VCaP (cell line): ENCODE data around the gene OR7C2.

Experiments used
- H3K27ac ChIP-seq: fragments of 450-650 bp; 2 replicates; pipeline ENCODE4 v1.5.1; 2017
- TF ChIP-seq, protein P1 (sequence below): fragments of 450-650 bp; conservative IDR thresholded peaks from 2 replicates; pipeline ENCODE4 v1.5.1; 2017; ENCODE audit warnings: mild to moderate bottlenecking, moderate library complexity

Gene OR7C2

GRCh38 chr19:14961956-14962685 is 20.8 kb downstream of the OR7C2 start:
- H3K27ac ChIP-seq, result no peak overlapping the region
- TF ChIP-seq, protein P1, sequence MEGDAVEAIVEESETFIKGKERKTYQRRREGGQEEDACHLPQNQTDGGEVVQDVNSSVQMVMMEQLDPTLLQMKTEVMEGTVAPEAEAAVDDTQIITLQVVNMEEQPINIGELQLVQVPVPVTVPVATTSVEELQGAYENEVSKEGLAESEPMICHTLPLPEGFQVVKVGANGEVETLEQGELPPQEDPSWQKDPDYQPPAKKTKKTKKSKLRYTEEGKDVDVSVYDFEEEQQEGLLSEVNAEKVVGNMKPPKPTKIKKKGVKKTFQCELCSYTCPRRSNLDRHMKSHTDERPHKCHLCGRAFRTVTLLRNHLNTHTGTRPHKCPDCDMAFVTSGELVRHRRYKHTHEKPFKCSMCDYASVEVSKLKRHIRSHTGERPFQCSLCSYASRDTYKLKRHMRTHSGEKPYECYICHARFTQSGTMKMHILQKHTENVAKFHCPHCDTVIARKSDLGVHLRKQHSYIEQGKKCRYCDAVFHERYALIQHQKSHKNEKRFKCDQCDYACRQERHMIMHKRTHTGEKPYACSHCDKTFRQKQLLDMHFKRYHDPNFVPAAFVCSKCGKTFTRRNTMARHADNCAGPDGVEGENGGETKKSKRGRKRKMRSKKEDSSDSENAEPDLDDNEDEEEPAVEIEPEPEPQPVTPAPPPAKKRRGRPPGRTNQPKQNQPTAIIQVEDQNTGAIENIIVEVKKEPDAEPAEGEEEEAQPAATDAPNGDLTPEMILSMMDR, result no peak

- TF ChIP-seq, protein P1, result no peak
- no peak overlapping the region for H3K27ac ChIP-seq
These were observed 27.0 kb downstream of the OR7C2 start for GRCh38 chr19:14968247-14968646.

- H3K27ac ChIP-seq, result no peak overlapping the region
- TF ChIP-seq, protein P1, result no peak
These were observed 30.2 kb downstream of the OR7C2 start for GRCh38 chr19:14971474-14971873.

DNA sequence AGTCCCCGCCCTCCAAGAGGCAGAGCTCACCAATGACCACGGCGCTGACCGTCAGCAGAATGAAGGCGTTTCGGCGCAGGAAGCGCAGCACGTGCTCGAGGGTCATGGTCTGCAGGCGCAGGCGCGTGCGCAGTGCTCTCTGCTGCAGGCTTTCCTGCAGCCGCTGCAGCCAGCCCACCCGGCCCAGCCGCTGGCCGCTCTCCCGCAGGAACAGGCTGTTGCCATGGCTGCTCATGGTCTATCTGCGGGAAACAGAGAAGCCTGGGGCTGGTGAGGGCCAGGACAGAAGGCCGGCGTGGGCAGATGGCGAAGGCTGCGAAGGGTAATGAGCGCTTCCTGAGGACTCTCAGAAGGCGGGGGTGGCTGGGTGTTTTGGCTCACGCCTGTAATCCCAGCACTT is 31.4 kb downstream of the OR7C2 start:
- no peak overlapping the region for H3K27ac ChIP-seq
- TF ChIP-seq, protein P1, result no peak

GRCh38 chr19:14974488-14974887 is 33.2 kb downstream of the OR7C2 start:
- TF ChIP-seq, protein P1, result no peak
- no peak overlapping the region for H3K27ac ChIP-seq

GRCh38 chr19:14977128-14977527 is 35.8 kb downstream of the OR7C2 start:
- TF ChIP-seq, protein P1, result no peak
- no peak overlapping the region for H3K27ac ChIP-seq

GRCh38 chr19:14978161-14978776 is 37.0 kb downstream of the OR7C2 start:
- TF ChIP-seq, protein P1, result no peak
- no peak overlapping the region for H3K27ac ChIP-seq
